ENCODE measurements around the gene HYLS1.

Gene HYLS1

DNA sequence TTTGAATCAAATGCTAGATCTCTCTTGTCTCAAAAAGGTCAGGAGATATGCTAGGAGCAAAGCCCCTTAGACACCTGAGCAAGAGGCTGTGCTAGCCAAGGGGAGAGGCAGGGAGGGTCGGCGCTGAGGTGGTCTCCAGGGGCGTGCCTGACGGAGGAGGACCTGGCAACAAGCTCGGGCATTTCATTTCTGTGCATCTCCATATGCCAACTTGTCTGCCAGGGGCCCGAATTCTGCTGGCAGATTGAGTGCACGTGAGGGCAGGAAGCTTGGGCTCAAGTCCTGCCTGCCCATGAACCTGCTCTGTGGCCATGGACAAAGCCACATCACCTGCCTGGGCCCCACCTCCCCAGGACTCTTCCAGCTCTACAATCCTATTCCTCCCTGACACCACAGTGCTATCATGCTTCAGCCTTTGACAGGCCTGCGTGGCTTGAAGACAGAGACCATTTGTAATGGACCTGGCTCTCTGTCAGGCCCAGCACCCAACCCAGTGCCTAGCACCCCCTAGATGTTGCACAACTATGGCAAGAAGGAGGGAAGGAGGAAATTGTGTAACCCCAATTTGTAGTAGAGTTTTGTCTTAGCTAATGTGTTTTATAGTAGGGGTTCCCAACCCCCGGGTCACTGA lies 42.1 kb downstream of the HYLS1 start:
- TF ChIP-seq, protein P1, sequence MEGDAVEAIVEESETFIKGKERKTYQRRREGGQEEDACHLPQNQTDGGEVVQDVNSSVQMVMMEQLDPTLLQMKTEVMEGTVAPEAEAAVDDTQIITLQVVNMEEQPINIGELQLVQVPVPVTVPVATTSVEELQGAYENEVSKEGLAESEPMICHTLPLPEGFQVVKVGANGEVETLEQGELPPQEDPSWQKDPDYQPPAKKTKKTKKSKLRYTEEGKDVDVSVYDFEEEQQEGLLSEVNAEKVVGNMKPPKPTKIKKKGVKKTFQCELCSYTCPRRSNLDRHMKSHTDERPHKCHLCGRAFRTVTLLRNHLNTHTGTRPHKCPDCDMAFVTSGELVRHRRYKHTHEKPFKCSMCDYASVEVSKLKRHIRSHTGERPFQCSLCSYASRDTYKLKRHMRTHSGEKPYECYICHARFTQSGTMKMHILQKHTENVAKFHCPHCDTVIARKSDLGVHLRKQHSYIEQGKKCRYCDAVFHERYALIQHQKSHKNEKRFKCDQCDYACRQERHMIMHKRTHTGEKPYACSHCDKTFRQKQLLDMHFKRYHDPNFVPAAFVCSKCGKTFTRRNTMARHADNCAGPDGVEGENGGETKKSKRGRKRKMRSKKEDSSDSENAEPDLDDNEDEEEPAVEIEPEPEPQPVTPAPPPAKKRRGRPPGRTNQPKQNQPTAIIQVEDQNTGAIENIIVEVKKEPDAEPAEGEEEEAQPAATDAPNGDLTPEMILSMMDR (IDR thresholded peaks at IDR 0.05; ENCODE audit: low read length), result no peak
- TF ChIP-seq EZH2 (optimal IDR thresholded peaks at IDR 0.05; ENCODE audit: low read depth, low read length) (no peak), EZH2phosphoT487 (IDR thresholded peaks at IDR 0.05; ENCODE audit: low read length) (no peak)
- Histone ChIP-seq H3K9me2 (replicated peaks; ENCODE audit: insufficient read depth, low read length) (no peaks in the 10 kb centered on the region), H3K27me3 (replicated peaks; ENCODE audit: insufficient read depth, low read length) (no peaks in the 10 kb centered on the region), H3K9ac (ENCODE audit: low read length) (no peak overlapping the region), H3K27ac (ENCODE audit: low read length) (no peak overlapping the region), H3F3A (ENCODE audit: insufficient read depth, low read length) (no peaks in the 10 kb centered on the region), H3K4me3 (ENCODE audit: low read length) (no peak overlapping the region), H3K36me3 (replicated peaks; ENCODE audit: insufficient read depth, low read length) (no peaks in the 10 kb centered on the region), H3K4me2 (ENCODE audit: low read depth, low read length) (no peak overlapping the region), H3K4me1 (ENCODE audit: low read length) (no peaks in the 10 kb centered on the region), H2AFZ (ENCODE audit: low read length) (no peak overlapping the region), H3K9me3 (replicated peaks; ENCODE audit: insufficient read depth, low read length) (no peaks in the 10 kb centered on the region), H3K79me2 (ENCODE audit: low read length) (no peaks in the 10 kb centered on the region), H4K20me1 (ENCODE audit: insufficient read depth, low read length) (no peaks in the 10 kb centered on the region)
- no peak for DNase-seq

DNA sequence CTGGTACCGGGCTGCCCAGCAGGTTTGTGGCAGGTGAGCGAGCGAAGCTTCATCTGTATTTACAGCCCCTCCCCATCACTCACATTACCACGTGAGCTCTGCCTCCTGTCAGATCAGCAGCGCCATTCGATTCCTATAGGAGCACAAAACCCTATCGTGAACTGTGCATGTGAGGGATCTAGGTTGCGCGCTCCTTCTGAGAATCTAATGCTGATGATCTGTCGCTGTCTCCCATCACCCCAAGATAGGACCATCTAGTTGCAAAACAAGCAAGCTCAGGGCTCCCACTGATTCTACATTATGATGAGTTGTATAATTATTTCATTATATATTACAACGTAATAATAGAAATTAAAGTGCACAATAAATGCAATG lies 42.6 kb downstream of the HYLS1 start:
- no peak overlapping the region for H3K27ac ChIP-seq (ENCODE audit: low read length)
- H2AFZ ChIP-seq (ENCODE audit: low read length), result no peak overlapping the region
- H3F3A ChIP-seq (ENCODE audit: insufficient read depth, low read length), result no peaks in the 10 kb centered on the region
- no peaks in the 10 kb centered on the region for H3K4me1 ChIP-seq (ENCODE audit: low read length)
- H3K9ac ChIP-seq (ENCODE audit: low read length), result no peak overlapping the region
- H4K20me1 ChIP-seq (ENCODE audit: insufficient read depth, low read length), result no peaks in the 10 kb centered on the region
- DNase-seq, result no peak
- TF ChIP-seq EZH2 (optimal IDR thresholded peaks at IDR 0.05; ENCODE audit: low read depth, low read length), result no peak
- TF ChIP-seq EZH2phosphoT487 (IDR thresholded peaks at IDR 0.05; ENCODE audit: low read length), result no peak
- TF ChIP-seq, protein P1 (IDR thresholded peaks at IDR 0.05; ENCODE audit: low read length), result no peak
- no peaks in the 10 kb centered on the region for H3K9me3 ChIP-seq (replicated peaks; ENCODE audit: insufficient read depth, low read length)
- no peaks in the 10 kb centered on the region for H3K36me3 ChIP-seq (replicated peaks; ENCODE audit: insufficient read depth, low read length)
- H3K79me2 ChIP-seq (ENCODE audit: low read length), result no peaks in the 10 kb centered on the region
- no peak overlapping the region for H3K4me2 ChIP-seq (ENCODE audit: low read depth, low read length)
- H3K9me2 ChIP-seq (replicated peaks; ENCODE audit: insufficient read depth, low read length), result no peaks in the 10 kb centered on the region
- no peak overlapping the region for H3K4me3 ChIP-seq (ENCODE audit: low read length)
- no peaks in the 10 kb centered on the region for H3K27me3 ChIP-seq (replicated peaks; ENCODE audit: insufficient read depth, low read length)

DNA sequence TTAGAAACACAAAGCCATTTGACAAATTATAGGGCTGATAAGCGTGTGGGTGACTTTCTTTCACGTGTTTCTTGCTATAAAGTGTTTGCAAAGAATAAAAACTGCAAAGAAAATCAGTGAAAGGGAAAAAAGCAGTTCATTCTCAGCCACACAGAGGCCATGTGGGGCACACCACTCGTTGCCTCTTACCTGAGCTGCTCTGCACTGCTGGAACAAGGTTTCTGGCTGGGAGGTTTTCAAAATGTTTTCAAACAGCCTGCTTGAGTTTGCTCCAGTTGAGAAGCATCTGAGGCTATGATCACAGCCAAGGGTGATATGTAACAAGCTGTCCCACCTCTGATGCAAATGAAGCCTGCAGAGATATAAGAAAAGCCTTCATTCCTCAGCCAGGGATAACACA lies 43.6 kb downstream of the HYLS1 start:
- no peaks in the 10 kb centered on the region for H3K9me3 ChIP-seq (replicated peaks; ENCODE audit: insufficient read depth, low read length)
- no peak overlapping the region for H3K27ac ChIP-seq (ENCODE audit: low read length)
- no peaks in the 10 kb centered on the region for H3F3A ChIP-seq (ENCODE audit: insufficient read depth, low read length)
- H3K27me3 ChIP-seq (replicated peaks; ENCODE audit: insufficient read depth, low read length), result no peaks in the 10 kb centered on the region
- H3K79me2 ChIP-seq (ENCODE audit: low read length), result no peaks in the 10 kb centered on the region
- H3K9me2 ChIP-seq (replicated peaks; ENCODE audit: insufficient read depth, low read length), result no peaks in the 10 kb centered on the region
- H3K9ac ChIP-seq (ENCODE audit: low read length), result no peak overlapping the region
- no peak overlapping the region for H3K4me3 ChIP-seq (ENCODE audit: low read length)
- no peak overlapping the region for H3K4me2 ChIP-seq (ENCODE audit: low read depth, low read length)
- no peak for TF ChIP-seq EZH2phosphoT487 (IDR thresholded peaks at IDR 0.05; ENCODE audit: low read length)
- no peak for TF ChIP-seq EZH2 (optimal IDR thresholded peaks at IDR 0.05; ENCODE audit: low read depth, low read length)
- TF ChIP-seq, protein P1 (IDR thresholded peaks at IDR 0.05; ENCODE audit: low read length), result no peak
- no peaks in the 10 kb centered on the region for H3K4me1 ChIP-seq (ENCODE audit: low read length)
- no peak for DNase-seq
- H3K36me3 ChIP-seq (replicated peaks; ENCODE audit: insufficient read depth, low read length), result no peaks in the 10 kb centered on the region
- H2AFZ ChIP-seq (ENCODE audit: low read length), result no peak overlapping the region
- no peaks in the 10 kb centered on the region for H4K20me1 ChIP-seq (ENCODE audit: insufficient read depth, low read length)

Data from MM.1S (cell line).